CD4-positive, CD25-positive, alpha-beta regulatory T cell (primary cell): ENCODE data around the gene DLG2. TPM values are rescaled to one million over a fixed set of nuclear protein-coding genes. Genes with fewer than 3 reads are reported as not detected.
A peak's percentile ranks its signal among the peaks of the same experiment; 100 is the strongest.

Experiments used
- ATAC-seq, 2 donors: fragments of 150-1000 bp; cut with Tn5 transposase; one replicate each; pipeline ENCODE4 v1.10.0; 2021; ENCODE audit warnings: low read depth in 2 of 2, moderate number of reproducible peaks in 2 of 2, moderate library complexity in 1 of 2
- DNase-seq, 3 donors: peaks; one replicate each; pipeline versions ENCODE4 v3.0.0 to v3.0.0-alpha.2; 2012 to 2022; ENCODE audit warnings: mixed read lengths in 1 of 3
- H3K27ac ChIP-seq: one replicate; pipeline ENCODE4 v1.7.0; 2013; ENCODE audit warnings: mild to moderate bottlenecking, low read length; ENCODE audit not compliant: insufficient read depth, poor library complexity, severe bottlenecking
- H3K27me3 ChIP-seq: one replicate; pipeline ENCODE4 v1.7.0; 2013; ENCODE audit warnings: low read length; ENCODE audit not compliant: control insufficient read depth, insufficient read depth
- H3K36me3 ChIP-seq: one replicate; pipeline ENCODE4 v1.7.0; 2013; ENCODE audit warnings: mild to moderate bottlenecking, low read length, moderate library complexity; ENCODE audit not compliant: control insufficient read depth, insufficient read depth
- H3K4me1 ChIP-seq: 2 replicates; pipeline ENCODE4 v1.7.0; 2013; ENCODE audit warnings: mild to moderate bottlenecking, low read length; ENCODE audit not compliant: insufficient read depth, control insufficient read depth, poor library complexity, severe bottlenecking
- H3K4me3 ChIP-seq: one replicate; pipeline ENCODE4 v1.7.0; 2013; ENCODE audit warnings: low read depth, mild to moderate bottlenecking, low read length, moderate library complexity
- H3K9me3 ChIP-seq, 2 experiments: 1 replicate in 1 of 2; 2 replicates in 1 of 2; pipeline ENCODE4 v1.7.0; 2013; ENCODE audit warnings: low read length in 2 of 2, mild to moderate bottlenecking in 1 of 2, moderate library complexity in 1 of 2; ENCODE audit not compliant: control insufficient read depth in 2 of 2
- H3K27ac Mint-ChIP-seq, 3 donors: one replicate each; pipeline ENCODE4 v1.8.0; 2020 to 2022; ENCODE audit warnings: mild to moderate bottlenecking in 3 of 3, mixed read lengths in 3 of 3, moderate library complexity in 2 of 3
- H3K27me3 Mint-ChIP-seq: one replicate; pipeline ENCODE4 v1.8.0; 2022; ENCODE audit warnings: mild to moderate bottlenecking, mixed read lengths
- H3K36me3 Mint-ChIP-seq: one replicate; pipeline ENCODE4 v1.8.0; 2020; ENCODE audit warnings: mixed read lengths
- H3K4me1 Mint-ChIP-seq, 4 donors: one replicate each; pipeline ENCODE4 v1.8.0; 2020 to 2022; ENCODE audit warnings: mixed read lengths in 4 of 4, mild to moderate bottlenecking in 1 of 4
- H3K4me3 Mint-ChIP-seq, 4 donors: one replicate each; pipeline ENCODE4 v1.8.0; 2020 to 2022; ENCODE audit warnings: mild to moderate bottlenecking in 4 of 4, mixed read lengths in 4 of 4, moderate library complexity in 3 of 4
- H3K9me3 Mint-ChIP-seq, 7 donors: one replicate each; pipeline ENCODE4 v1.8.0; 2020 to 2022; ENCODE audit warnings: mixed read lengths in 7 of 7, mild to moderate bottlenecking in 3 of 7, moderate library complexity in 2 of 7
- polyA plus RNA-seq, 4 donors: library from polyadenylated mRNA; unstranded; fragments of 300-500 nt; fragmentation: Illumina TruSeq; gene quantifications; one replicate each; pipeline ENCODE4 v1.2.3, GENCODE V29; 2021
- total RNA-seq: library from RNA; stranded (reverse); gene quantifications from one replicate; pipeline ENCODE4 v1.2.3, GENCODE V29; 2022

The DLG2 gene
- total and polyA plus RNA-seq, 5 donors from 2014 or later, result 0.26 to 2.0 (median 0.94) TPM

- no peaks in the 10 kb centered on the region for H3K4me1 Mint-ChIP-seq
- peaks cover 2 to 25% (median 10%) of the 10 kb centered on the region in 7 donors for H3K9me3 Mint-ChIP-seq
- H3K27me3 Mint-ChIP-seq, result no peaks in the 10 kb centered on the region
- peaks cover 0 to 4% of the 10 kb centered on the region in 2 experiments for H3K9me3 ChIP-seq
- no peak overlapping the region for H3K27ac Mint-ChIP-seq
- no peak overlapping the region for H3K4me3 Mint-ChIP-seq
- H3K27ac ChIP-seq, result no peak overlapping the region
- DNase-seq, result no peak
- H3K4me3 ChIP-seq, result no peak overlapping the region
- no peaks in the 10 kb centered on the region for H3K4me1 ChIP-seq
- no peaks in the 10 kb centered on the region for H3K27me3 ChIP-seq
- no peaks in the 10 kb centered on the region for H3K36me3 ChIP-seq
- ATAC-seq, result no peak
- no peaks in the 10 kb centered on the region for H3K36me3 Mint-ChIP-seq
These were observed 879.3 kb downstream of the DLG2 start for GRCh38 chr11:84747871-84748270.

GRCh38 chr11:84740050-84740449 is 887.1 kb downstream of the DLG2 start:
- Histone ChIP-seq H3K4me1 (no peaks in the 10 kb centered on the region), H3K36me3 (no peaks in the 10 kb centered on the region), H3K4me3 (no peak overlapping the region), H3K27ac (no peak overlapping the region), H3K27me3 (no peaks in the 10 kb centered on the region), H3K9me3 (peaks cover 0 to 5% of the 10 kb centered on the region in 2 experiments)
- Mint-ChIP-seq H3K27ac (no peak overlapping the region), H3K36me3 (no peaks in the 10 kb centered on the region), H3K4me1 (no peaks in the 10 kb centered on the region), H3K27me3 (no peaks in the 10 kb centered on the region), H3K4me3 (no peak overlapping the region), H3K9me3 (peaks cover 0 to 21% (median 9%) of the 10 kb centered on the region in 7 donors)
- DNase-seq (no peak), ATAC-seq (no peak)

GRCh38 chr11:84724256-84724655 is 902.9 kb downstream of the DLG2 start:
- Histone ChIP-seq H3K4me3 (no peak overlapping the region), H3K27ac (no peak overlapping the region), H3K27me3 (no peaks in the 10 kb centered on the region), H3K4me1 (no peaks in the 10 kb centered on the region), H3K36me3 (no peaks in the 10 kb centered on the region), H3K9me3 (peaks cover 0 to 5% of the 10 kb centered on the region in 2 experiments)
- Mint-ChIP-seq H3K36me3 (no peaks in the 10 kb centered on the region), H3K9me3 (peaks cover 1 to 21% (median 4%) of the 10 kb centered on the region in 7 donors), H3K27ac (no peak overlapping the region), H3K27me3 (peaks cover 5% of the 10 kb centered on the region), H3K4me3 (no peak overlapping the region), H3K4me1 (no peaks in the 10 kb centered on the region)
- no peak for ATAC-seq
- DNase-seq, result no peak

- no peaks in the 10 kb centered on the region for H3K4me1 Mint-ChIP-seq
- DNase-seq (no peak), ATAC-seq (no peak)
- H3K9me3 Mint-ChIP-seq, result peaks cover 0 to 10% (median 4%) of the 10 kb centered on the region in 7 donors
- no peaks in the 10 kb centered on the region for H3K27me3 ChIP-seq
- H3K4me3 ChIP-seq, result no peak overlapping the region
- no peak overlapping the region for H3K27ac ChIP-seq
- peaks cover 0 to 5% of the 10 kb centered on the region in 2 experiments for H3K9me3 ChIP-seq
- H3K4me1 ChIP-seq, result no peaks in the 10 kb centered on the region
- H3K27ac Mint-ChIP-seq, result no peak overlapping the region
- H3K36me3 ChIP-seq, result no peaks in the 10 kb centered on the region
- no peaks in the 10 kb centered on the region for H3K36me3 Mint-ChIP-seq
- no peak overlapping the region for H3K4me3 Mint-ChIP-seq
- H3K27me3 Mint-ChIP-seq, result peaks cover 7% of the 10 kb centered on the region
These were observed 904.5 kb downstream of the DLG2 start for GRCh38 chr11:84722583-84723108.

GRCh38 chr11:84721561-84721961 is 905.6 kb downstream of the DLG2 start:
- H3K4me3 Mint-ChIP-seq, result peak overlapping the region in 1 of 4 donors; percentile 4
- H3K27ac Mint-ChIP-seq, result no peak overlapping the region

GRCh38 chr11:84720706-84721402 is 906.3 kb downstream of the DLG2 start:
- Mint-ChIP-seq H3K4me3 (peak overlapping the region in 2 of 4 donors; percentile 44 to 48), H3K27me3 (peaks cover 7% of the 10 kb centered on the region), H3K9me3 (peaks cover 0 to 5% (median 2%) of the 10 kb centered on the region in 7 donors), H3K4me1 (no peaks in the 10 kb centered on the region), H3K36me3 (no peaks in the 10 kb centered on the region), H3K27ac (no peak overlapping the region)
- no peak for DNase-seq
- Histone ChIP-seq H3K4me1 (no peaks in the 10 kb centered on the region), H3K36me3 (no peaks in the 10 kb centered on the region), H3K4me3 (no peak overlapping the region), H3K9me3 (peaks cover 0 to 5% of the 10 kb centered on the region in 2 experiments), H3K27me3 (no peaks in the 10 kb centered on the region), H3K27ac (no peak overlapping the region)
- no peak for ATAC-seq

More at GRCh38 chr11:84721561-84721961, 905.6 kb downstream of the DLG2 start:
- Mint-ChIP-seq H3K27me3 (peaks cover 7% of the 10 kb centered on the region), H3K36me3 (no peaks in the 10 kb centered on the region), H3K9me3 (peaks cover 0 to 5% (median 3%) of the 10 kb centered on the region in 7 donors), H3K4me1 (no peaks in the 10 kb centered on the region)
- Histone ChIP-seq H3K4me1 (no peaks in the 10 kb centered on the region), H3K27ac (no peak overlapping the region), H3K36me3 (no peaks in the 10 kb centered on the region), H3K9me3 (peaks cover 0 to 5% of the 10 kb centered on the region in 2 experiments), H3K27me3 (no peaks in the 10 kb centered on the region), H3K4me3 (no peak overlapping the region)
- DNase-seq, result no peak
- no peak for ATAC-seq

GRCh38 chr11:84719935-84720577 is 907.1 kb downstream of the DLG2 start:
- peaks cover 0 to 5% of the 10 kb centered on the region in 2 experiments for H3K9me3 ChIP-seq
- DNase-seq (no peak), ATAC-seq (no peak)
- H3K36me3 Mint-ChIP-seq, result no peaks in the 10 kb centered on the region
- H3K27me3 ChIP-seq, result no peaks in the 10 kb centered on the region
- H3K36me3 ChIP-seq, result no peaks in the 10 kb centered on the region
- H3K4me1 ChIP-seq, result no peaks in the 10 kb centered on the region
- no peak overlapping the region for H3K27ac ChIP-seq
- no peak overlapping the region for H3K4me3 ChIP-seq
- H3K27ac Mint-ChIP-seq, result no peak overlapping the region
- H3K4me3 Mint-ChIP-seq, result no peak overlapping the region
- H3K27me3 Mint-ChIP-seq, result peaks cover 7% of the 10 kb centered on the region
- H3K9me3 Mint-ChIP-seq, result peaks cover 0 to 8% (median 0%) of the 10 kb centered on the region in 7 donors
- no peaks in the 10 kb centered on the region for H3K4me1 Mint-ChIP-seq
